Stimulated activated CD8-positive, alpha-beta memory T cell treated with anti-CD3 and anti-CD28 coated beads, Interleukin-12 subunit alpha, Interleukin-12 subunit beta, amount 100 ng/mL, for 4 hours (primary cell): ENCODE results near the gene CTDSPL.

Experiments
- DNase-seq: peaks from one replicate; pipeline ENCODE4 v3.0.0-alpha.2; 2020; ENCODE audit warnings: low read depth

The CTDSPL gene

GRCh38 chr3:38002940-38003339, 141.3 kb downstream of the CTDSPL start:
- DNase-seq = no peak

GRCh38 chr3:38003371-38003816, 141.7 kb downstream of the CTDSPL start:
- peak; percentile 24 for DNase-seq

- no peak for DNase-seq
Observed at GRCh38 chr3:38003817-38004414, 142.2 kb downstream of the CTDSPL start.

- DNase-seq = peak; percentile 29
Observed at GRCh38 chr3:38004415-38005075, 142.9 kb downstream of the CTDSPL start.

DNA sequence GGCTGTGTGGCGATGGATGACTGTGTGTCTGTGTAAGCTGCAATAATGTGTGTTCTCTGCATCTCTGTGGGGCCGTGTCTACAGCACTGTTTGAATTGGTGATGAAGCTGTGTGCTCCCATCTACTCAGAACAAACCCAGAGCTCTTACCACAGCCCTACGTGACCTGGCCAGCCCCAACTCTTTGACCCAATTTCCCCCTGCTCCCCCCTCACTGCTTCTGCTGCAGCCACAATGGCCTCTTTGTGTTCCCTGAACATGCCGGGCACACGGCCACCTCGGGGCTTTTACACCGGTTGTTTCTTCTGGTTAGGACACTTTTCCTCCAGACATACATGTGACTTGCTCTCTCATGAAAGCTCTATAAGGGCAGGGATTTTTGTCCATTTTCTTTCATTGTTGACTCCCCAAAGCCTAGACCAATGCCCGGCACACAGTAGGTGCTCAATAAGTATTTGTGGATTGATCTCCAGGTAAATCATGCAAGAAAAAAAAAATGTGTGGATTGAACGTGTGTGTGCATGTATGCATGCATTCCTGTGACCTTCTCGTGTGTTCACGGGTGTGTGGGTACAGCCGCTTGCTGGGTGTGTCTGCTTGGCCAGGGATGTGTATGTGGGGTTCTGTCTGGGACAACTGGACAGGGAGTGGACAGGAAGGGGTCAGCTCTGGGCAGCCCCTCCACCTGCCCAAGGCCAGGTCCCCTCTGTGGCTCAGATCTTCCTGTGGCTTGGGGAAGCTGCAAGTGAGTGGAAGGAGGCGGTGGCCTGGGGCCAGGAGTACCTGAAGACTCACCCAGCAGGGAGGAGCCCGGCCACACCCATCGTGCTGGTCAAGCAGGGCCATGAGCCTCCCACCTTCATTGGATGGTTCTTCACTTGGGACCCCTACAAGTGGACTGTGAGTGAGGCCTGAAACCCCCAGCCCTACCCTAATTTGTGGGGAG, 143.7 kb downstream of the CTDSPL start:
- DNase-seq = no peak

GRCh38 chr3:38006031-38006430, 144.4 kb downstream of the CTDSPL start:
- DNase-seq = no peak

DNA sequence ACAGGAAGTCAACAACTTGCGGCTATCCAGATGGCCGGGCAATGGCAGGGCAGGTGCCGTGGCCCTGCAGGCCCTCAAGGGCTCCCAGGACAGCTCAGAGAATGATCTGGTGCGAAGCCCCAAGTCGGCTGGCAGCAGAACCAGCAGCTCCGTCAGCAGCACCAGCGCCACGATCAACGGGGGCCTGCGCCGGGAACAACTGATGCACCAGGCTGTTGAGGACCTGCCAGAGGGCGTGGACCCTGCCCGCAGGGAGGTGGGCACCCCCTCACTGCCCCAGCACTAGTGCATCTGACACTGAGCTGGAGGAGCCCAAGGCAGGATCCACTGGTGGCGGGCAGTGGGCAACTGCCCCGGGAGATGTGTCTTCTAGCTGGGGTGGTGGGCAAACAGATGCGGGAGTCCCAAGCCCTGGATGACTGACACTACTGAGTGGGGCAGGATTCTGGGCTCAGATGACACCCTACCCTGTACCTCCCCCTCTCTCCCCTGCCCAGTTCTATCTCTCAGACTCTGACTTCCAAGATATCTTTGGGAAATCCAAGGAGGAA, 144.8 kb downstream of the CTDSPL start:
- no peak for DNase-seq

DNA sequence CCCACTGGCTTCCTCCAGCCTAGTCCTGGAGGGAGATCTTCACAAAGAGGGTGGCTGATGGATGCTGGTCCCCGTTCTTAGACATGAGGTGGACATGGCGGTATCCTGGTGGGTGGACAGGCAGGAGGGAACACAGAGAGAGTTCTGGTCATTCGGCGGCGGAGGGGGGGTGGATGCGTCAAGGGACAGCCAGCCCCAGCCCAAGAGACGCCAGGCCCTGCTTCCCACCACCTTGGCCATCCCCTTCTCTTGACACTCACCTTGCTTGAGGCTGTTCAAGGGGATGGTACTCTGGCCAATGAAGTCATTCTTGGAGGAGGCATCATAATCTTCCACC, 146.0 kb downstream of the CTDSPL start:
- no peak for DNase-seq

DNA sequence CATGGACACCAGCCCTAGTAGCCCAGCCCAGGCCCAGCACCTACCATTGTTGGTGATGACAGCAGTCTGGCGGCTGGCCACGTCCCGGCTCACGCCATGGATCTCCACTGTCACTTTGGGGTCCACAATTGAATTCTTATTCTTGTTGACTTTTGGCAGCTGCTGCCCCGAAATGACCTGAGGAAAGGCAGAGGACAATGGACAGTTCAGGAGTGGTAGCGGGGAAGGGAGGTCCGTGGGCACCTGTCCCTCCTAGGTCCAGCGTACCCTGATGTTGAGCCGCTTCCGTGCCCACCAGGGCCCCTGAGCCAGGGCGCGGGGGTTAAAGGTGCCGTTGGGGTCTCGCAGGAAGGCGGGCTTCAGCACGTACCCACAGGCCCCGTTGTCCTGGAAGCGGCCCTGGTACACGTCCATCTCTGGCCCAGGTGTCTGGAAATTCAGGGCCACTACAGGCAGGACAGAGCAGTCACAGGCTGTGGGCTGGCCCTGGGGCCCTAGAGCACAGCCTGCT, 146.6 kb downstream of the CTDSPL start:
- DNase-seq = no peak

DNA sequence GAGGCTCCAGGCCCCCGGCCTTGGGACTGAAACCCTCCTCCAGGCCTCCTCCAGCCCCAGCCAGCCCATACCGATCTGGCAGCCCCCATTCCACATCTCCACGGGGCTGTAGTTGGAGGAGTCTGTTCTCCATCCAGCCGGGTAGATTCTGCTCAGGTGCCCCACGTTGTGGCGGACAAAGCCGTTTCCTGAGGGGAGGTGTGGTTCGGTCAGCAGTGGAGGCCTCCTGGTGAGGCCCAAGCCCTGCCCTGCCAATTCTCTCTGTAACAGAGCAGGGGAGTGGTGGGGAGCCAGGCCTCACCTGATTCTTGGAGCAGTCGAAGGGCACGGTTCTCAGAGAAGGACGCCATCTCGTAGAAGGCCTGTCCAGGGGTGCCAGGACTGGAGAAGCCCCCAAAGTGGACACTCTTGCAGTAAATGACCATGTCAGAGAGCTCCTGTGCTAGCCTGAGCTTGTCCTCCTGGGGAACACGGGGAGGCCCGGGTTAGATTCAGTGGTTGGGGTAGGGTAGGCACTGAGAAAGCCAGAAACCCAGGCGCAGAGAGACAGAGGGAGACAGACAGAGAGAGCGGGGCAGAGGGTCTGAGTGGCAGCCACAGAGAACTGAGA, 147.4 kb downstream of the CTDSPL start:
- DNase-seq = no peak

DNA sequence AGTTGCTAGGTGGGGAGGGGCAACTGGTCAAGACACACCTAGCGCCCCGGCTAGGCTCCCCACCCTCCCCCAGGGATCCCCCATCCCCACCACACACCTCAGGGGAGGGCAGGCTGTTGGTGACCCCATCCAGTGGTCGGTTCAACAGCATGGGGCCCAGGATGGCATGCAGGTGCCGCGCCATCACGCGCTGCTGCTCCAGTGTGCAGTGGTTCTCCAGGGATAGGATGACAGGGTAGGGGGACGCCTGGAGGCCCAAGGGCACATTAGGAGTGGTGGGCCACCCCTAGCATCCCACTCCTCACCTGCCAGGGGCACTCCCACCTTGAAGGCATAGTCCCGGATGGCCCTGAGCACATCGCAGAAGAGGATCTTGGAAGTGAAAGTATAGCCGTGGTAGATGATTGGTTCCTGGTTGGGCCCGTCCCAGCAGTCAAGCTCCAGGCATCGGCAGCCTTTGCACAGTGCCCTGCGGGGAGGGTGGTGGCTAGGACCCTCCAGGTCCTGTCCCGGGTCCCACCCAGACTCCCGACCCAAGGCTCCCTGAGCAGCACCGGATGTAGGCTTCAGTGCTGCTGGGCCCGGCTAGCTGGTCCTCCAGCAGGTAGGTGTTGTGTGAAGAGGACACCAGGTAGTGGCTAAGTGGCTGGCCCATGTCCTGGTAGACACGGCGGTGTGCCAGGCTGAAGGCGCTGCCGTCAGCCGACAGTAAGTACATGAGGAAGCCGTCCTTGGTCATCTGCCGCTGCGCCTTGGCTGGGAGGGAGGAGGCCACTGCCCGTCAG, 148.3 kb downstream of the CTDSPL start:
- no peak for DNase-seq

DNA sequence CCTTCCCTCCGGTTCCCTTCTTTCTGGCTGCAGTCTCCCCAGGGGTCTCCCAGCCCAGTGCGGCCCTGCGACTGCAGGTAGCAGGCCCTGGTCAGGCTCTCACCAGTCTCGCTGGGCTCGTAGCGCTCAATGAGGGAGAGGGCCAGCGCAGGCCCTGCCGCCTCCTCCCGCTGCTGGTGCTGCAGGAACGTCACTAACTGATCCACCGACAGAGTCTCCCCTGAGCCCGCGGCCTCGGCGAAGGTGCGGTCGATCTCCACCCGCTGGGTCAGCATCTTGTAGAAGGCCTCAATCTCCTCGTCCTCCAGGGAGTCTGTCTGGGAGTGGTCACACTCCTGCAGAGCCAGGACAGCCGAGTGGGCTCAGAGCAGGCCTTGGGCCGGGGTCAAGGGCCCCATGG, 149.4 kb downstream of the CTDSPL start:
- no peak for DNase-seq

- DNase-seq = no peak
Observed at GRCh38 chr3:38015485-38015884, 153.8 kb downstream of the CTDSPL start.

DNA sequence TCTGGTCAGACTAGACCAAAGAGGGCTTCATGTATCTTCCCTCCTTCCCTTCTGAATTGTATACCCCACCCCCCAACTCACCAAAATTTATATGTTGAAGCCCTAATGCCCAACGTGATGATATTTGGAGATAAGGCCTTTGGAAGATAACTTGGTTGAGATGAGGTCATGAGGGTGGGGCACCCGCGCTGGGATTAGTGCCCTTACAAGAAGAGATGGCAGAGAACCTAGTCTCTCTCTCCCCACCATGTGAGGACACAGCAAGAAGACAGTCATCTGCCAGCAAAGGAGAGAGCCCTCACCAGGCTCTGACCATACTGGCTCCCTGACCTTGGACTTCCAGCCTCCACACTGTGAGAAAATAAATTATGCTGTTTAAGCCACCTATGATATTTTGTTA, 154.3 kb downstream of the CTDSPL start:
- DNase-seq = no peak

- DNase-seq = no peak
Observed at GRCh38 chr3:38016410-38016809, 154.7 kb downstream of the CTDSPL start.

DNA sequence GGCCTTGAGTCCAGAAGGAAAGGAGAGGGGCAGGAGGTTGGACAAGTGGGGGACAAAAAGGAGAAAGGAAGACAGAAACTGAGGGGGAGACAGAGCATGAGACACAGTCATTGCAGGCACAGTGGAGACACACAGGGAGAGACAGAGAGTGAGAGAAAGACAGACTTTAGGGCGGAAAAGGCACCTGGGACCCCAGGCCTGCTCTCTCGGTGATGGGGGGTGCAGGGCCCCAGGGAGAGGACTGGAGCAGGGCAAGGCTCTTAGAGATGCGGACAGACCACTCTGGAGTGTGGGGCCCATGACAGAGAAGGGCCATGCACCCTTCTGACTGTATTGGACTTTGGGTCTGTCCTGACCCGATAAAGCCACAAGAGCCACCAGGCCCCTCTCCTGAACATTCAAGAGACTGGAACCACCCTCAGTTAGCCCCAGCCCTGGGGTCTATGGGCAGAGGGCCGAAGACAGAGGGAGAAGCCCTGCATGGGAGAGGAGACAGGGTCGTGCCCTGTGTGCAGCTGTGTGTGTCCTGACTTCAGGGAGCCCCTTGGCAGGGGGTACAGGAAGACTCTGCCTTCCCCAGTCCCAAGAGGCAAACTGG, 155.3 kb downstream of the CTDSPL start:
- DNase-seq = no peak

- DNase-seq = no peak
Observed at GRCh38 chr3:38017445-38018295, 156.0 kb downstream of the CTDSPL start.

DNA sequence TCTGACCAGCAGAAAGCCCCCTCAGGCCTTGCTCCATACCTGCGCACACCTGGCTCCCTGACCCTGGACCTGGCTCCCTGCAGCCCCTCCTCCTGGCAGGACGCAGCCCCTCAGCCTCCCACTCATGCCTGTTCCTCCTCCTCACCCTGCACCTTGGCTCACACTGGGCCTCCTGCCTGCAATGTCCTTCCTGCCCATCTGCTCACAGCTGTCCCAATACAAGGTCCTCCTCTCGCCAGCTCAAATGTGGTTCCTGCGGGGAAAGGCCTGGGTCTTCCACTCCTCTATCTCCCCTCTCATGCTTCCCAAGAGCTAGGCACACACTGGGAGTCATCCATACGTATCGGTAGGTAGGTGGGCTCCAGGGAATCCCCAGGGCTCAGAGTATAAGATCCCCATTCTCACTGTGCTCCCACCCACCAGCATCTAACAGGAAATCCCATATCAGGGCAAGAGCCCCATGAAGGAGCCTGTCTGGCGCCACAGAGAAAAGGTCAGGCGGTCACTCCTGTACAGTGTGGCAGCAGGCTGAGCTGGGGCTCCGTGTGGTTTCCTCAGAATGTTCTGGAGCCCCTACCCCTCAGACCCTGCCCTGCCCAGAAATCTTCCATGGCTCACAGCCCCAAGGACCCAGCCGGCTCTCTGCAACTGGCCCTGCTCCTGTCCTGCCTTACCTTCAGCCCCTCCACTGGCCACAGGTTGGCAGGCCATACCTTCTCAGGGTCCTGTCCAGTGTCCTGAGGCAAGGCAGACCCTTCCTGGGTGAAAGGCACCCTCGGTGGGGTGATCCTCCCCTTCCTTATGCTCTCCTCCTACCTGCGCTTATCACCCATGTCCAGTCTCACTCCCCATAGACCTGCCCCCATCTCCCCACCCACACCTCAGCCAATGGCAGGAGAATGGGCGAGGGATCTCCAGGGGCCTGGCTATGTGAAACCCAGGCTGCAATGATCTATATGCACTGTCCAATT, 156.9 kb downstream of the CTDSPL start:
- no peak for DNase-seq
